ENCODE measurements around the gene PRKG2.

- TF ChIP-seq POLR2AphosphoS5 (IDR thresholded peaks at IDR 0.05; ENCODE audit: borderline replicate concordance, low read depth, low read length) (no peak), EZH2 (IDR thresholded peaks at IDR 0.05) (no peak), FOXP2 (optimal IDR thresholded peaks at IDR 0.05; ENCODE audit: control extremely low read depth, extremely low read length, insufficient read depth) (no peak)
Observed at GRCh38 chr4:81143183-81143582, 71.8 kb downstream of the PRKG2 start.

Data from SK-N-MC (cell line).